Fibroblast of villous mesenchyme (primary cell): ENCODE results near the gene MEOX2. TPM values are rescaled to one million over a fixed set of nuclear protein-coding genes. Genes with fewer than 3 reads are reported as not detected.
A peak's percentile ranks its signal among the peaks of the same experiment; 100 is the strongest.

ENCODE experiments used
- DNase-seq: peaks from one replicate; pipeline ENCODE4 v3.0.0-alpha.2; 2010; ENCODE audit warnings: low read depth
- H3K4me3 ChIP-seq: 2 replicates; pipeline ENCODE4 v1.5.1; 2011; ENCODE audit warnings: low read depth, mild to moderate bottlenecking, low read length
- CTCF ChIP-seq: IDR thresholded peaks from 2 replicates; pipeline ENCODE4 v1.5.1; 2012; ENCODE audit warnings: low read depth, mild to moderate bottlenecking, low read length; ENCODE audit not compliant: insufficient read depth
- total RNA-seq: library from RNA; depleted of rRNA; stranded (reverse); fragments of >200 nt; gene quantifications from 2 replicates; pipeline ENCODE4 v1.2.3, GENCODE V29; 2012

MEOX2 gene
- total RNA-seq, 1 donor, result not detected

GRCh38 chr7:15621468-15621867 is 65.0 kb downstream of the MEOX2 start:
- no peak overlapping the region for H3K4me3 ChIP-seq
- TF ChIP-seq CTCF, result no peak
- no peak for DNase-seq

- TF ChIP-seq CTCF, result no peak
- H3K4me3 ChIP-seq, result no peak overlapping the region
- no peak for DNase-seq
Observed at GRCh38 chr7:15620491-15621185, 65.8 kb downstream of the MEOX2 start.

GRCh38 chr7:15618275-15618674 is 68.2 kb downstream of the MEOX2 start:
- H3K4me3 ChIP-seq, result no peak overlapping the region
- no peak for DNase-seq
- TF ChIP-seq CTCF, result no peak

GRCh38 chr7:15612205-15612604 is 74.3 kb downstream of the MEOX2 start:
- H3K4me3 ChIP-seq, result no peak overlapping the region
- TF ChIP-seq CTCF, result no peak
- DNase-seq, result no peak

- no peak overlapping the region for H3K4me3 ChIP-seq
- TF ChIP-seq CTCF, result no peak
- DNase-seq, result no peak
Observed at GRCh38 chr7:15610503-15610902, 76.0 kb downstream of the MEOX2 start.

GRCh38 chr7:15609287-15609686 is 77.2 kb downstream of the MEOX2 start:
- DNase-seq, result no peak
- H3K4me3 ChIP-seq, result no peak overlapping the region
- no peak for TF ChIP-seq CTCF

GRCh38 chr7:15607529-15608210 is 78.8 kb downstream of the MEOX2 start:
- no peak overlapping the region for H3K4me3 ChIP-seq
- DNase-seq, result peak; percentile 41
- TF ChIP-seq CTCF, result no peak
